ENCODE data around the gene PDGFRB.

DNA sequence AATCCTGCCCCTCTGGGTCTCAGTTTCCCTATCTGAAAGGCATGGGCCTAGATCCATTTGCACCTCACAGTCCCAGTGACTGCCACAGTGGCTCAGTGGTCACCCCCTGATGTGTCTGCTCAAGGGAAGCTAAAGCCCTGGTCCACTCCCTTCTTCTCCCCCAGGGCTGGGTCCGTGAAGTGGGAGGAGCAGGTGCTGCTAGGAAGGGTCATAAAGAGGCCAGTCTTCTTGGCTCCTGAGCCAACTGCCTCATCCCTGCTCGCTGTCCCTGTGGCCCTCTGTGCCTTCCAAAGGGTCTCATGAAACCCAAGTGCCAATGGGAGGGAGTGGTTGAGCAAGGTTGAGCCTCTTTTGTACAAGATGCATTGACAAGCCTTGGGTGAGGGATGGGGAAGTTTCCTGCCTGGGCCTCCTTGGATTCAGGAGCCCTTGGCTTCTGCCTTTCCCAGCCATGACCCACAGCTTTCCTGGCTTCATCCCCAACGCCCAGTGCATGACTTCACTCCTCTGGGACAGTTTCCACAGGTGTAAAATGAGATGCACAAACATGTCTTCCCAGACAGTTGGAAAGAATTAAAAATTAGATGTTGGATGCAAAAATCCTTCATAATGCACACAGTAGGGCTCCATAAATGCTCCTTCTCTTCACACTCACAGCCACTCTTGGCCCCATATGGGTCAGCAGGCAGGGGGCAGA, 32.6 kb upstream of the PDGFRB start:
- TF ChIP-seq EP300 (conservative IDR thresholded peaks at IDR 0.05; ENCODE audit: poor library complexity, severe bottlenecking) (no peak), POLR2AphosphoS5 (IDR thresholded peaks at IDR 0.05) (no peak), SMC3 (conservative IDR thresholded peaks at IDR 0.05; ENCODE audit: poor library complexity) (no peak), MXI1 (conservative IDR thresholded peaks at IDR 0.05; ENCODE audit: poor library complexity, severe bottlenecking) (no peak)
- TF ChIP-seq, protein P1, sequence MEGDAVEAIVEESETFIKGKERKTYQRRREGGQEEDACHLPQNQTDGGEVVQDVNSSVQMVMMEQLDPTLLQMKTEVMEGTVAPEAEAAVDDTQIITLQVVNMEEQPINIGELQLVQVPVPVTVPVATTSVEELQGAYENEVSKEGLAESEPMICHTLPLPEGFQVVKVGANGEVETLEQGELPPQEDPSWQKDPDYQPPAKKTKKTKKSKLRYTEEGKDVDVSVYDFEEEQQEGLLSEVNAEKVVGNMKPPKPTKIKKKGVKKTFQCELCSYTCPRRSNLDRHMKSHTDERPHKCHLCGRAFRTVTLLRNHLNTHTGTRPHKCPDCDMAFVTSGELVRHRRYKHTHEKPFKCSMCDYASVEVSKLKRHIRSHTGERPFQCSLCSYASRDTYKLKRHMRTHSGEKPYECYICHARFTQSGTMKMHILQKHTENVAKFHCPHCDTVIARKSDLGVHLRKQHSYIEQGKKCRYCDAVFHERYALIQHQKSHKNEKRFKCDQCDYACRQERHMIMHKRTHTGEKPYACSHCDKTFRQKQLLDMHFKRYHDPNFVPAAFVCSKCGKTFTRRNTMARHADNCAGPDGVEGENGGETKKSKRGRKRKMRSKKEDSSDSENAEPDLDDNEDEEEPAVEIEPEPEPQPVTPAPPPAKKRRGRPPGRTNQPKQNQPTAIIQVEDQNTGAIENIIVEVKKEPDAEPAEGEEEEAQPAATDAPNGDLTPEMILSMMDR (IDR thresholded peaks at IDR 0.05; ENCODE audit: poor library complexity, severe bottlenecking), result no peak
- TF ChIP-seq, protein P2, sequence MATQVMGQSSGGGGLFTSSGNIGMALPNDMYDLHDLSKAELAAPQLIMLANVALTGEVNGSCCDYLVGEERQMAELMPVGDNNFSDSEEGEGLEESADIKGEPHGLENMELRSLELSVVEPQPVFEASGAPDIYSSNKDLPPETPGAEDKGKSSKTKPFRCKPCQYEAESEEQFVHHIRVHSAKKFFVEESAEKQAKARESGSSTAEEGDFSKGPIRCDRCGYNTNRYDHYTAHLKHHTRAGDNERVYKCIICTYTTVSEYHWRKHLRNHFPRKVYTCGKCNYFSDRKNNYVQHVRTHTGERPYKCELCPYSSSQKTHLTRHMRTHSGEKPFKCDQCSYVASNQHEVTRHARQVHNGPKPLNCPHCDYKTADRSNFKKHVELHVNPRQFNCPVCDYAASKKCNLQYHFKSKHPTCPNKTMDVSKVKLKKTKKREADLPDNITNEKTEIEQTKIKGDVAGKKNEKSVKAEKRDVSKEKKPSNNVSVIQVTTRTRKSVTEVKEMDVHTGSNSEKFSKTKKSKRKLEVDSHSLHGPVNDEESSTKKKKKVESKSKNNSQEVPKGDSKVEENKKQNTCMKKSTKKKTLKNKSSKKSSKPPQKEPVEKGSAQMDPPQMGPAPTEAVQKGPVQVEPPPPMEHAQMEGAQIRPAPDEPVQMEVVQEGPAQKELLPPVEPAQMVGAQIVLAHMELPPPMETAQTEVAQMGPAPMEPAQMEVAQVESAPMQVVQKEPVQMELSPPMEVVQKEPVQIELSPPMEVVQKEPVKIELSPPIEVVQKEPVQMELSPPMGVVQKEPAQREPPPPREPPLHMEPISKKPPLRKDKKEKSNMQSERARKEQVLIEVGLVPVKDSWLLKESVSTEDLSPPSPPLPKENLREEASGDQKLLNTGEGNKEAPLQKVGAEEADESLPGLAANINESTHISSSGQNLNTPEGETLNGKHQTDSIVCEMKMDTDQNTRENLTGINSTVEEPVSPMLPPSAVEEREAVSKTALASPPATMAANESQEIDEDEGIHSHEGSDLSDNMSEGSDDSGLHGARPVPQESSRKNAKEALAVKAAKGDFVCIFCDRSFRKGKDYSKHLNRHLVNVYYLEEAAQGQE (IDR thresholded peaks at IDR 0.05; ENCODE audit: borderline replicate concordance), result no peak

All from neural cell (in vitro differentiated cells).